Skeletal muscle cell (primary cell): Measurements from ENCODE around the gene BDH1.

Experiments
- DNase-seq: peaks from one replicate; pipeline ENCODE4 v3.0.0-alpha.2; 2010; ENCODE audit warnings: low read depth
- H3K4me3 ChIP-seq: 2 replicates; pipeline ENCODE4 v1.5.1; 2011; ENCODE audit warnings: low read depth, mild to moderate bottlenecking, control low read depth, low read length, moderate library complexity

The BDH1 gene

DNA sequence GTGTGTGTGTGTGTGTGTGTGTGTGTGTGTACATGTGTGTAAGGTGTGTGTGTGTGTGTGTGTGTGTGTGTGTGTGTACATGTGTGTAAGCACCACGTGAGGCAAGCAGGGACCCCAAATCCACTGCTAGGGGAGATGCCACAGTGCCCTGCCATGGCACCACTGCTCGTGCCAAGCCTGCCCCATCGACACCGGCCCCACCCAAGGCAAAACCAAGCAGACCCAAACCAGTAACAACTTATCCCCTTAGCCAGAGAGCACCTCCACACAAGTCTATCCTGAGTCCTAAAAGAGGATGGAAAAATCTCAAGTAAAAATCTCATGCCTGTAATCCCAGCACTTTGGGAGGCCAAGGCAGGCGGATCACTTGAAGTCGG, 45.1 kb downstream of the BDH1 start:
- no peak for DNase-seq

DNA sequence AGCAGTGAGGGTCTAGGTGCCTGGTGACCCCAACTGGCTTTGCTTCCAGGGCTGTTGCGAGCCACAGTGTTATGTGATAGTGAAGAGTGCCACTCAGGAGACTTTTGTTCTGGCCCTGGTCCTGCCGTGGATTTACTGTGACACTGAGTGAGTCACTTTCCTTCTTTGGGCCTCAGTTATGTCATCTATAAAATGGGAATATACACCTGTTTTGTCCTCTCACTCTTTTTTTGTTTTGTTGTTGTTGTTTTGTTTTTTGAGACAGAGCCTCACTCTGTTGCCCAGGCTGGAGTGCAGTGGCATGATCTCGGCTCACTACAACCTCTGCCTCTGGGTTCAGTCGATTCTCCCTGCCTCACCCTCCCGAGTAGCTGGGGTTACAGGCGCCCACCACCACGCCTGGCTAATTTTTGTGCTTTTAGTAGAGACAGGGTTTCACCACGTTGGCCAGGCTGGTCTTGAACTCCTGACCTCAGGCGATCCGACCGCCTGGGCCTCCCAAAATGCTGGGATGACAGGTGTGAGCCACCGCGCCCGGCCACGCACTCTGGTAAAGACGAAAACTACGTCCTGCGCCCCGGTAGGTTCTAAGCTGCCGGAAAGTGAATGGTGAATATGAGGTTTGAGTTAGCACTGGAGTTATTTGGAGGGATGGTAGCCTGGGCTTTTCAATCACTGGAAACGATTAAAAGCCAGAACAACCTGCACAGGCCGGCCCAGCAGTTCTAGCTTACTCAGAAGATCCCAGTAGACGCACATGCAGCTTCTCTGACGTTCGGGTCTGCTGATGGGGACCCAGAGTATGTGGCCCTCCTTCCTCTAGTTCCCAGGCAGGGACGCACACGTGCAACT, 46.6 kb downstream of the BDH1 start:
- H3K4me3 ChIP-seq: peak overlapping the region; percentile 51
- no peak for DNase-seq

More for the DNA sequence above, 45.1 kb downstream of the BDH1 start:
- no peak overlapping the region for H3K4me3 ChIP-seq

- DNase-seq: no peak
- H3K4me3 ChIP-seq: no peak overlapping the region
Observed at GRCh38 chr3:197508461-197508860, 47.3 kb downstream of the BDH1 start.

DNA sequence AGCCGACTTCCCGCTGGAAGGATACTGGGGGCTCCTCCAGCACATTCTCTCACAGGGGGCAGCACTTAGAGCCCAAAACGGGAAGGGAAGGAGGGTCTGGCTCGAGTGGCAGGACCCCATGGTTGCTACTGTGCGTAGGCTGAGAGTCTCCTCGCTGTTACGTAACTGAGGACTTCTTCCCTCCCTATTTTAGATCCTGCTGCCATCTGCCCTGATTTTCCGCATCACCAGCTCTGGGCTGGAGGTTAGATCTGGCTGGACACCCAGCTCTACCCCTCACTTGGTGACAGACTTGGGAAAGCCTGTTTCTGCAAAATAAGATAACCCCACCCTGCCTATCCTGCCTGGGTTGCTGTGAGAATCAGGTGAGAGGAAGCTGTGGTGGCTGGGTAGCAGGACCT, 47.7 kb downstream of the BDH1 start:
- no peak overlapping the region for H3K4me3 ChIP-seq
- DNase-seq: no peak

- no peak overlapping the region for H3K4me3 ChIP-seq
Observed at GRCh38 chr3:197507541-197507940, 48.2 kb downstream of the BDH1 start.

GRCh38 chr3:197507081-197507480, 48.7 kb downstream of the BDH1 start:
- no peak overlapping the region for H3K4me3 ChIP-seq
- DNase-seq: no peak

More at GRCh38 chr3:197507541-197507940, 48.2 kb downstream of the BDH1 start:
- DNase-seq: no peak

GRCh38 chr3:197505796-197506548, 49.8 kb downstream of the BDH1 start:
- H3K4me3 ChIP-seq: no peak overlapping the region

GRCh38 chr3:197504641-197505121, 51.1 kb downstream of the BDH1 start:
- no peak overlapping the region for H3K4me3 ChIP-seq
- no peak for DNase-seq

More at GRCh38 chr3:197505796-197506548, 49.8 kb downstream of the BDH1 start:
- DNase-seq: no peak

DNA sequence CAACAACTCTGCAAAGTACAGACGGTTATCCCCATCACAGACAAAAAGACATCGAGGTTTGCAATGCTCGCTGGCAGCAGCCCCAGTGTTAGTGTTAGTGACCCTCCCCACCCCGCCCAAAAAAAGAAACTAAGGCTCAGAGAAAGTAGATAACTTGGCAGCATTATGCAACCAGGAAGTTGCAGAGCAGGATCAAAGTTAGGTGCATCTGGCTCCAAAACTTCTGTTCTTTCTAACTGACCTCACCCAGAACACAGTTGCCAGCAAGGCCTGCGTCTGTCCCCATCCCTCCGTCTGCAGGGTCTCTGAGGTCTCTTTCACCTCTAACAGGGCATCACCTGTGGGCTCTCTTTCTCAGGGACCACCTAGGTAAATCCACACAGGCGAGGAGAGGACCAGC, 51.5 kb downstream of the BDH1 start:
- DNase-seq: no peak
- H3K4me3 ChIP-seq: no peak overlapping the region

DNA sequence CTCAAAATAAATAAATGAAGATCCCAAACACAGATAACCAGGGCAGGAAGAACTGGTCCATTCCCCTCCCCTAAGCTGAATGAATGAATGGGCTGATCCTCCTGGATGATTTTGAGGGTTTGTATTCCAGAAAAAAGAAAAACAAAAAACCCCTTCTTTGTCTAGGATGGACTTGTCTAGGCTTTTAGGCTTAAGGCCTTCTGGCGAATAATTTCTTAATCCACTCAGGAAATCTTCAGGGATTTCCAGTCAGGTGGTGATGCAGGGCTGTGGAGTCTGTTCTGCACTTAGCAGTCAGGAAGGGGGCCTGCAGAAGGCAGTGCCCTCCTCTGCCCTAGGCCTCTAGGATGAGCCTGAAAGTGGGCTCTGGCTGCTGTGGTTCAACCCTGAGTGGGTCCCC, 52.1 kb downstream of the BDH1 start:
- no peak for DNase-seq
- no peak overlapping the region for H3K4me3 ChIP-seq

- DNase-seq: no peak
- H3K4me3 ChIP-seq: no peak overlapping the region
Observed at GRCh38 chr3:197501879-197502620, 53.7 kb downstream of the BDH1 start.

- no peak overlapping the region for H3K4me3 ChIP-seq
- no peak for DNase-seq
Observed at GRCh38 chr3:197501496-197501878, 54.3 kb downstream of the BDH1 start.

DNA sequence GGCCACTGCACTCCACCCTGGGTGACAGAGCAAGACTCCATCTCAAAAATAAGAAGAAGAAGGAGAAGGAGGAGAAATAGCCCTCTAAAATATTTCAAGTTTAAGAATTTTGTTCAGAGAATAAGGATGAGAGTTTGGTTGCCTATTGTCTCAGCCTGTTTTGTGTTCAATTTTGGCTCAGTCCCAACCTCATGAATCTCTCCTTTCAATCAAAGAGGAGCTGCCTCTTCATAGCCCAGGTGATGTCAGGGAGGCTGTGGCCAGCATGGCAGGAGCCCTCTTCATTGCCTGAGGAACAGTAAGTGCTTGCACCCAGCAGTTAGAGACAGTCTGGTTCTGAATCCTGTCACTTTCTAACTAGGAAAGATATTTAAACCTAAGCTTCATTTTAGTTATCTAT, 55.0 kb downstream of the BDH1 start:
- DNase-seq: no peak
- no peak overlapping the region for H3K4me3 ChIP-seq

GRCh38 chr3:197499427-197499826, 56.3 kb downstream of the BDH1 start:
- H3K4me3 ChIP-seq: no peak overlapping the region
- DNase-seq: no peak

DNA sequence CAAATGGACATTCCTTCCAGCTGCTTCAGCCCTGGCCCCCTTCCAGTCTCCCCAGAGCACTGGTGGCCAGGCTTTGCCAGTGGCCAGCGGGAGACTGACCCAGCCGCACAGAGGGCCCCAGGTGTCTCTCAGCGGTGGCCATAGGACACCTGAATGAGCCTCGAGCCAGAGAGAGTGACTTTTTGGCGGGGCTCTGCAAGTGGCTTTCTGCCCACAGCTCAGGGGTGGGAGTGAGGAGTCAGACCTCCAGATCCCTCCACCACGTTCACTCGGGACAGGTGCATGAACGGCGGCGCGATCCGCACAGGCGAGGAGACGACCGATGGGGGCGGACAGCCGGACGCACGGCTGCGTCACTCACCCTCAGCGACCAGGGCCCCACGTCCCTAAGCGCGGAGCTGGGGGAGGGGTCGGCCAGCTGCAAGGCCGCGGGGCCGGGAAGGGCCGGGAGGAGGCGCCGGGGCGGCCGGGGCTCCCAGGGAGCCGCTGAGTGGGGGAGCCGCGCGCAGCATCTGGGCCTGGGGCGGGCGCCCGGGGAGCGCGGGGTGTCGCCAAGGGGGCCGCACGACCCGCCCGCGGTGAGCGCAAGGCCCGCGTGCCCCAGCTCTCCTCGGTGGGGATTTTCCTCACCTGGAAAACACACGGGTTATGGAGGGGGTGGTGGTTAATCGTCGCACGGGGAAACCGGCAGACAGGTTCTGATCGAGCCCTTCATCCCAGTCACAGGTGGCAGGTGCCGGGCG, 57.1 kb downstream of the BDH1 start:
- DNase-seq: no peak
- H3K4me3 ChIP-seq: no peak overlapping the region

GRCh38 chr3:197496746-197497125, 59.0 kb downstream of the BDH1 start:
- no peak overlapping the region for H3K4me3 ChIP-seq
- DNase-seq: no peak

DNA sequence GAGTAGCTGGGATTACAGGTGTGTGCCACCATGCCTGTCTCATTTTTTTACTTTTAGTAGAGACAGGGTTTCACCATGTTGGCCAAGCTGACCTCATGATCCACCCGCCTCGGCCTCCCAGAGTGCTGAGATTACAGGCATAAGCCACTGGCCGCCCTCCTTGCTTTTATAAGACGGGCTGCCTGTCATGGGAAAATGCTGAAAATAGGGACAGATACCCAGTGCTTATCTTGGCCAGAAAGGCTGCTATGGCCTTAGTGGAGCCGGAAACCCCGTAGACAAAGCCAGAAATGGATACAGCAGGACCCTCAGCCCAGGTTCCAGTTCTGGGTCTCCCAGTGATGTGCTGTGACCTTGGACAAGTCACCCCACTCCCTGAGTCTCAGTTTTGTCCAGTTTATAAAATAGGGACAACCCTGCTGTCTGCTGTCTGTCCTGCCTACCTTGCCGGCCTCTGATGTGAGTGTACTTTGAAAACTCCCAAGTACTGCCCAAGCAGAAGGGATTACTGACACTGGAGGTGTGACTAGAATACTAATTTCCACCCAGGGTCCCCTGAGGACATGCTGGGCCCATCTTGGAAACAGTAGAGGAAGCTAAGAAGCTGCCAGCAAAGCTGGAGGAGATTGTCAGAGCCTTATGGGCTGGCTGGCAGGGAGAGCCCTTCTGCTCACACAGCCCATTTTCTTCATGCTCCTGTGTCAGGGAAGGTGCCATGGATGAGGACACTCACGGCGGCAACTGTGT, 59.6 kb downstream of the BDH1 start:
- DNase-seq: no peak

DNA sequence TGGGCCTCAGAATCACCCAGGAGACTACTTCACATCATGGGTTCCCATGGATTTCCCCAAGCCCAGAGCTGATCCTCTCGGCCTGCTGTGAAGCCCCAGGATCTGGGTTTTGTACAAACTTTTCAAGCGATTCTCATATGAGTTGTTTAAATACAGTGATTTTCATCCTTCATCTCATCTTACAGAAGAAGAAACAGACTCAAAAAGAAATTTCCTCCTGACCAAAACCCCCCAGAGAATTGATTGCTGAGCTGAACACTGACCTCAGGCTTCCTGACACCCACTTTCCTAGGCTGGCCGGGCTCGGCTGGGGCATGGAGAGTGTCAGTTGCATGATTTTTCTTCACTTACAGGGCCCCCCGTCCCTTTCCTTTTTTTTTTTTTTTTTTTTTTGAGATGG, 60.3 kb downstream of the BDH1 start:
- DNase-seq: no peak
- no peak overlapping the region for H3K4me3 ChIP-seq

More for the DNA sequence above, 59.6 kb downstream of the BDH1 start:
- no peak overlapping the region for H3K4me3 ChIP-seq

DNA sequence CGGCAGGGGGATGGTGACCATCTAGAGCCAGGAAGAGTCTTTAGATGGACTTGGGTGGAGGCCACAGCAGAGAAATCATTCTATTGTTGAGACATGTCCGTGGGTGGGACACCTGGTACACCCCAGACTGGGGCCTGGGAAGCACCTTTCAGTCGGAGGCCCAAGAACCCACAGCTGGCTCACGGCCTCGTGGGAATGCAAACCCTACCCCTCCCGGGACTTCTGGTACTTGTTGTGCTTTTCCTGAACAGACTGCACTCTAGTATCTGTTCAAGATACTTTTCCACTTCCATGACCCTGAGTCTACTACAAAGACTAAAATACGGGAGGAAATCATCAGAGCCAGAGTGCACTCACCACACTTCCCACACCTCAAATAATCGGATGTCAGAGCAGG, 60.7 kb downstream of the BDH1 start:
- no peak overlapping the region for H3K4me3 ChIP-seq
- DNase-seq: no peak
